Neuron (in vitro differentiated cells): ENCODE results near the gene PLPPR3.
"Not testable (repeated sequence)": the region's sequence is repeated elsewhere in the genome, so short reads cannot be mapped to it uniquely, and the experiment has no call there.

Experiments
- H2AFZ ChIP-seq: one replicate; pipeline ENCODE4 v1.6.1; 2013; ENCODE audit warnings: low read depth, mild to moderate bottlenecking, inconsistent platforms, low read length, moderate library complexity
- H3K27me3 ChIP-seq: one replicate; pipeline ENCODE4 v1.6.1; 2013; ENCODE audit warnings: low read length; ENCODE audit not compliant: insufficient read depth
- H3K36me3 ChIP-seq: one replicate; pipeline ENCODE4 v1.6.1; 2013; ENCODE audit warnings: low read length; ENCODE audit not compliant: insufficient read depth
- H3K4me1 ChIP-seq: one replicate; pipeline ENCODE4 v1.6.1; 2013; ENCODE audit warnings: low read length; ENCODE audit not compliant: insufficient read depth
- H3K4me3 ChIP-seq: 2 replicates; pipeline ENCODE4 v1.5.1; 2013; ENCODE audit warnings: mild to moderate bottlenecking, low read length, moderate library complexity
- H3K9me3 ChIP-seq: one replicate; pipeline ENCODE4 v1.6.1; 2013; ENCODE audit warnings: low read length

The PLPPR3 gene

DNA sequence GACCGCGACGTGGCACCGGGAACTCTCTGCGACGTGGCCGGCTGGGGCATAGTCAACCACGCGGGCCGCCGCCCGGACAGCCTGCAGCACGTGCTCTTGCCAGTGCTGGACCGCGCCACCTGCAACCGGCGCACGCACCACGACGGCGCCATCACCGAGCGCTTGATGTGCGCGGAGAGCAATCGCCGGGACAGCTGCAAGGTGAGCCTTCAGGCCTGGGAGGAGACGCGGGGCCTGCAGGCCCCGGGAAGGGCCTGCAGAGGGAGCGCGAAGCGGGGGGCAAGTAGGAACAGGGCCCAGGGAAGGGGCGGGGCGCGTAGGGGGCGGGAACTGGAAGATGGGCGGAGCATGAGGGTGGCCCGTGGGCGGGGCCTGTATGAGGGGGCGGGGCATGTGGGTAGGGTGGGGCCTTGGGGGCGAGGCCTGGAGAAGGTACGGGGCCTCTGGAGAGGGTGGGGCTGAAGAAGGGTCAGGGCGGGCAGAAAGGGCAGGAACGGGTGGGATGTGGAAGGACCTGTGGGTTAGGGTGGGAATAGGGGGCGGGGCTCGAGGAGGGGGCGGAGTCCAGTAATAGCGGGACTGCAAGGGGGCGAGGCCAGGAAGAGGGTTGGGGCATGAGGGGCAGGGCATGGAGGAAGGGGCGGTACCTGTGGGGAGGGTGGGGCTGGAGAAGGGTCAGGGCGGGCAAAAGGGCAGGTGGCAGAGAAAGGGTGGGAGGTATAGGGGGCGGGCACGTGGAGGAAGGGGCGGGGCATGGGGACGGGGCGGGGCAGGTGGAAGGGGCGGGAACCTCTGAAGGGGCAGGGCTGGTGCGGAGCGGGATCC is 40.2 kb upstream of the PLPPR3 start:
- Histone ChIP-seq H3K4me3 (no peak overlapping the region), H3K27me3 (peaks cover 2% of the 10 kb centered on the region), H2AFZ (no peak overlapping the region), H3K36me3 (no peaks in the 10 kb centered on the region), H3K9me3 (no peaks in the 10 kb centered on the region), H3K4me1 (peaks cover 2% of the 10 kb centered on the region)

- Histone ChIP-seq H3K9me3 (no peaks in the 10 kb centered on the region), H2AFZ (no peak overlapping the region), H3K4me3 (no peak overlapping the region), H3K27me3 (peaks cover 2% of the 10 kb centered on the region), H3K4me1 (peaks cover 2% of the 10 kb centered on the region), H3K36me3 (no peaks in the 10 kb centered on the region)
Measured at GRCh38 chr19:861141-861755, 39.5 kb upstream of the PLPPR3 start.

- H3K4me1 ChIP-seq = peaks cover 2% of the 10 kb centered on the region
- H3K9me3 ChIP-seq = no peaks in the 10 kb centered on the region
- peak within 1 kb of the TSS; percentile 26 for H3K4me3 ChIP-seq
- no peak within 1 kb of the TSS for H2AFZ ChIP-seq
- H3K27me3 ChIP-seq = peaks cover 2% of the 10 kb centered on the region
- no peaks in the 10 kb centered on the region for H3K36me3 ChIP-seq
Measured at GRCh38 chr19:858868-859843, 37.4 kb upstream of the PLPPR3 start, which contains the start of gene CFD. CFD (plus strand) TSS chr19:859664; CDS start chr19:859690, 26 bp downstream.

GRCh38 chr19:858284-858683 is 36.5 kb upstream of the PLPPR3 start:
- H3K4me3 ChIP-seq = no peak overlapping the region

DNA sequence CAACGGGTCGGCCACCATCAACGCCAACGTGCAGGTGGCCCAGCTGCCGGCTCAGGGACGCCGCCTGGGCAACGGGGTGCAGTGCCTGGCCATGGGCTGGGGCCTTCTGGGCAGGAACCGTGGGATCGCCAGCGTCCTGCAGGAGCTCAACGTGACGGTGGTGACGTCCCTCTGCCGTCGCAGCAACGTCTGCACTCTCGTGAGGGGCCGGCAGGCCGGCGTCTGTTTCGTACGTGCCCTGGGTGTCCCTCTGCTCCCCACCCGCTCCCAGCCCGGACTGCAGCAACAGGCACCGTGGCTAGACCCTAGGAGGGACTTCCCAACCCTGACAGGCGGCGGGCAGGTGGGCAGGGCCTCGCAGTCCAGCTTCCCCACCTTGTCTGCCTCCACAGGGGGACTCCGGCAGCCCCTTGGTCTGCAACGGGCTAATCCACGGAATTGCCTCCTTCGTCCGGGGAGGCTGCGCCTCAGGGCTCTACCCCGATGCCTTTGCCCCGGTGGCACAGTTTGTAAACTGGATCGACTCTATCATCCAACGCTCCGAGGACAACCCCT is 33.9 kb upstream of the PLPPR3 start:
- Histone ChIP-seq H2AFZ (no peak overlapping the region), H3K27me3 (peaks cover 2% of the 10 kb centered on the region), H3K4me1 (peaks cover 2% of the 10 kb centered on the region), H3K9me3 (no peaks in the 10 kb centered on the region), H3K36me3 (no peaks in the 10 kb centered on the region), H3K4me3 (no peak overlapping the region)

More at GRCh38 chr19:858284-858683, 36.5 kb upstream of the PLPPR3 start:
- Histone ChIP-seq H3K36me3 (no peaks in the 10 kb centered on the region), H3K4me1 (peaks cover 2% of the 10 kb centered on the region), H2AFZ (no peak overlapping the region), H3K9me3 (no peaks in the 10 kb centered on the region), H3K27me3 (peaks cover 2% of the 10 kb centered on the region)

DNA sequence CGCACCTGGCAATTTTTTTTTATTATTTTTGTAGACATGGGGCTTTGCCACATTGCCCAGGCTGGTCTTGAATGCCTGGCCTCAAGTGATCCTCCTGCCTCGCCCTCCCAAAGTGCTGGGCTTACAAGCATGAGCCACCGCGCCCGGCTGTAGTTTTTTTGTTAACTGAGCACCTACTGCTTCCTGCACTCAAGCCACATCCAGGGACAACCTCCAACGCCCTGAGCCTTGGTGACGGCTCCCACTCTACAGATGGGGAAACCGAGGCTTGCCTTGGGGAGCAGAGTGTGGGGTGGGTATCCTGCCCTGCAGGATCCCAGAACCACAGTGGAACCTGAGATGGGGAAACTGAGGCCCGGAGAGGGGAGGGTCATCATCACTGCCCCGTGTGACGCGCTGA is 33.4 kb upstream of the PLPPR3 start:
- H3K9me3 ChIP-seq = no peaks in the 10 kb centered on the region
- peaks cover 2% of the 10 kb centered on the region for H3K4me1 ChIP-seq
- H3K27me3 ChIP-seq = peaks cover 2% of the 10 kb centered on the region
- H2AFZ ChIP-seq = no peak overlapping the region
- H3K4me3 ChIP-seq = no peak overlapping the region
- no peaks in the 10 kb centered on the region for H3K36me3 ChIP-seq

- Histone ChIP-seq H2AFZ (no peak overlapping the region), H3K9me3 (no peaks in the 10 kb centered on the region), H3K4me3 (no peak overlapping the region), H3K36me3 (no peaks in the 10 kb centered on the region), H3K27me3 (no peaks in the 10 kb centered on the region), H3K4me1 (no peaks in the 10 kb centered on the region)
Measured at GRCh38 chr19:854549-854948, 32.8 kb upstream of the PLPPR3 start.

- not testable (repeated sequence) for H3K36me3 ChIP-seq, H3K4me1 ChIP-seq, H3K27me3 ChIP-seq, H2AFZ ChIP-seq, H3K4me3 ChIP-seq, H3K9me3 ChIP-seq
Measured at GRCh38 chr19:853614-854220, 32.0 kb upstream of the PLPPR3 start.

GRCh38 chr19:853014-853585 is 31.3 kb upstream of the PLPPR3 start:
- H3K4me1 ChIP-seq = no peaks in the 10 kb centered on the region
- no peaks in the 10 kb centered on the region for H3K27me3 ChIP-seq
- H2AFZ ChIP-seq = no peak overlapping the region
- H3K4me3 ChIP-seq = no peak overlapping the region
- H3K36me3 ChIP-seq = no peaks in the 10 kb centered on the region
- H3K9me3 ChIP-seq = no peaks in the 10 kb centered on the region

DNA sequence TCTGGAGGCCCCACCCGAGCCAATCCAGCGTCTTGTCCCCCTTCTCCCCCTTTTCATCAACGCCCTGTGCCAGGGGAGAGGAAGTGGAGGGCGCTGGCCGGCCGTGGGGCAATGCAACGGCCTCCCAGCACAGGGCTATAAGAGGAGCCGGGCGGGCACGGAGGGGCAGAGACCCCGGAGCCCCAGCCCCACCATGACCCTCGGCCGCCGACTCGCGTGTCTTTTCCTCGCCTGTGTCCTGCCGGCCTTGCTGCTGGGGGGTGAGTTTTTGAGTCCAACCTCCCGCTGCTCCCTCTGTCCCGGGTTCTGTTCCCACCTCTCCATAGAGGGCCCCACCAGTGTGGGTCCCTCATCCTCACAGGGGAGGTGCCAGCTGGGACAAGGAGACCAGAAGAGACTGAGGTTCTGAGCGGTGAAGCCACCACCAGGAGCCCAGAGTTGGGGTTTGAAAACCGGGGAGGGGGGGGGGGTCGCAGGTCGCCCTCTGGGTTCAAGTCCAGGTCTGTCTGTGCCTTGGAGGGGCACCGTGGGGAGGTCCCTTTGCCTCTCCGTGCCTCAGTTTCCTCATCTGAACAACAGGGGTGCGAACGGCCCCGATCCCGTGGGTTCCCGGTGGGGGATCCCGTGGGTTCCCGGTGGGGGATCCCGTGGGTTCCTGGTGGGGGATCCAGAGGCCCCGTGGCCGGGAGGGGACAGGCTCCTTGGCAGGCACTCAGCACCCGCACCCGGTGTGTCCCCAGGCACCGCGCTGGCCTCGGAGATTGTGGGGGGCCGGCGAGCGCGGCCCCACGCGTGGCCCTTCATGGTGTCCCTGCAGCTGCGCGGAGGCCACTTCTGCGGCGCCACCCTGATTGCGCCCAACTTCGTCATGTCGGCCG is 30.6 kb upstream of the PLPPR3 start, which contains the start of gene ELANE:
ELANE (plus strand) TSS at position 168 of the 878 bp plus-strand sequence; CDS start at position 194, 26 bp downstream.
- no peaks in the 10 kb centered on the region for H3K4me1 ChIP-seq
- H3K27me3 ChIP-seq = no peaks in the 10 kb centered on the region
- H2AFZ ChIP-seq = no peak within 1 kb of the TSS
- no peaks in the 10 kb centered on the region for H3K9me3 ChIP-seq
- no peaks in the 10 kb centered on the region for H3K36me3 ChIP-seq
- no peak within 1 kb of the TSS for H3K4me3 ChIP-seq

GRCh38 chr19:850979-851335 is 29.2 kb upstream of the PLPPR3 start:
- H3K4me1 ChIP-seq = peaks cover 3% of the 10 kb centered on the region
- peaks cover 7% of the 10 kb centered on the region for H3K27me3 ChIP-seq
- H3K9me3 ChIP-seq = no peaks in the 10 kb centered on the region
- no peaks in the 10 kb centered on the region for H3K36me3 ChIP-seq
- H3K4me3 ChIP-seq = no peak overlapping the region
- no peak overlapping the region for H2AFZ ChIP-seq
